Muscle of leg (tissue), 10 donors: ENCODE measurements around the gene CCR3. TPM values are rescaled to one million over a fixed set of nuclear protein-coding genes. Genes with fewer than 3 reads are reported as not detected.

Experiments used
- DNase-seq: peaks from one replicate; pipeline ENCODE4 v3.0.0; 2013
- H3K27ac ChIP-seq: one replicate; pipeline ENCODE4 v1.5.1; 2013; ENCODE audit warnings: mild to moderate bottlenecking, low read length, control low read depth
- H3K27me3 ChIP-seq: one replicate; pipeline ENCODE4 v1.6.1; 2013; ENCODE audit warnings: low read length; ENCODE audit not compliant: control insufficient read depth, insufficient read depth
- H3K36me3 ChIP-seq: one replicate; pipeline ENCODE4 v1.6.1; 2013; ENCODE audit warnings: low read length; ENCODE audit not compliant: control insufficient read depth, insufficient read depth
- H3K4me1 ChIP-seq: one replicate; pipeline ENCODE4 v1.6.1; 2013; ENCODE audit warnings: low read length; ENCODE audit not compliant: control insufficient read depth, insufficient read depth
- H3K4me3 ChIP-seq: one replicate; pipeline ENCODE4 v1.5.1; 2013; ENCODE audit warnings: low read length, control low read depth
- H3K9me3 ChIP-seq: replicated peaks from 2 replicates; pipeline ENCODE4 v1.6.1; 2013; ENCODE audit warnings: low read depth, low read length; ENCODE audit not compliant: control insufficient read depth
- polyA plus RNA-seq, 8 donors: library from polyadenylated mRNA; unstranded; fragments of 120-200 nt; gene quantifications; one replicate each; pipeline versions ENCODE4 v1.2.1 to v1.2.3, GENCODE V29; 2013; ENCODE audit warnings: inconsistent platforms in 1 of 8, low replicate concordance in 1 of 8; ENCODE audit not compliant: insufficient read length in 8 of 8, insufficient read depth in 1 of 8
- total RNA-seq: library from RNA; stranded (reverse); fragments of 120-200 nt; gene quantifications from one replicate; pipeline ENCODE4 v1.2.4, GENCODE V29; 2013

The CCR3 gene
- total and polyA plus RNA-seq, 9 donors = not detected

GRCh38 chr3:46316206-46316605, 73.9 kb downstream of the CCR3 start:
- no peaks in the 10 kb centered on the region for H3K9me3 ChIP-seq
- DNase-seq = no peak
- no peaks in the 10 kb centered on the region for H3K4me1 ChIP-seq
- no peaks in the 10 kb centered on the region for H3K36me3 ChIP-seq
- no peak overlapping the region for H3K4me3 ChIP-seq
- H3K27ac ChIP-seq = no peak overlapping the region
- H3K27me3 ChIP-seq = no peaks in the 10 kb centered on the region

Other genes with a start within 250 kb of the CCR3 start
- gene FYCO1, start 246.6 kb upstream of the CCR3 start, total RNA-seq = 18.6 TPM
- 10 to 100 TPM; 22.7 to 33.6 (median 25.6) TPM for gene FYCO1, start 246.6 kb upstream of the CCR3 start, polyA plus RNA-seq
- 0.18 TPM for gene XCR1, start 215.0 kb upstream of the CCR3 start, total RNA-seq
- under 1 TPM; 0.08 to 0.60 (median 0.13) TPM for gene XCR1, start 215.0 kb upstream of the CCR3 start, polyA plus RNA-seq
- 3.1 TPM for gene CCR1, start 34.1 kb upstream of the CCR3 start, total RNA-seq
- 1 to 10 TPM; 2.1 to 4.8 (median 3.6) TPM for gene CCR1, start 34.1 kb upstream of the CCR3 start, polyA plus RNA-seq
- gene CCR2, start 111.7 kb downstream of the CCR3 start, total RNA-seq = 0.98 TPM
- 1 to 10 TPM in 3 of 8 donors, under 1 TPM in 5; 0.35 to 1.7 (median 0.76) TPM for gene CCR2, start 111.7 kb downstream of the CCR3 start, polyA plus RNA-seq
- 0.13 TPM for gene CCR5, start 128.5 kb downstream of the CCR3 start, total RNA-seq
- under 1 TPM; 0.29 to 0.52 (median 0.39) TPM for gene CCR5, start 128.5 kb downstream of the CCR3 start, polyA plus RNA-seq
- gene CCRL2, start 164.8 kb downstream of the CCR3 start, total RNA-seq = 0.53 TPM
- gene CCRL2, start 164.8 kb downstream of the CCR3 start, polyA plus RNA-seq = 1 to 10 TPM in 1 of 8 donors, under 1 TPM in 7; 0.36 to 1.4 (median 0.59) TPM
- gene LTF, start 222.4 kb downstream of the CCR3 start, total RNA-seq = 1.3 TPM
- 1 to 10 TPM; 2.0 to 6.6 (median 3.6) TPM for gene LTF, start 222.4 kb downstream of the CCR3 start, polyA plus RNA-seq